ENCODE measurements around the gene ABLIM2.

- TF ChIP-seq, protein P1, sequence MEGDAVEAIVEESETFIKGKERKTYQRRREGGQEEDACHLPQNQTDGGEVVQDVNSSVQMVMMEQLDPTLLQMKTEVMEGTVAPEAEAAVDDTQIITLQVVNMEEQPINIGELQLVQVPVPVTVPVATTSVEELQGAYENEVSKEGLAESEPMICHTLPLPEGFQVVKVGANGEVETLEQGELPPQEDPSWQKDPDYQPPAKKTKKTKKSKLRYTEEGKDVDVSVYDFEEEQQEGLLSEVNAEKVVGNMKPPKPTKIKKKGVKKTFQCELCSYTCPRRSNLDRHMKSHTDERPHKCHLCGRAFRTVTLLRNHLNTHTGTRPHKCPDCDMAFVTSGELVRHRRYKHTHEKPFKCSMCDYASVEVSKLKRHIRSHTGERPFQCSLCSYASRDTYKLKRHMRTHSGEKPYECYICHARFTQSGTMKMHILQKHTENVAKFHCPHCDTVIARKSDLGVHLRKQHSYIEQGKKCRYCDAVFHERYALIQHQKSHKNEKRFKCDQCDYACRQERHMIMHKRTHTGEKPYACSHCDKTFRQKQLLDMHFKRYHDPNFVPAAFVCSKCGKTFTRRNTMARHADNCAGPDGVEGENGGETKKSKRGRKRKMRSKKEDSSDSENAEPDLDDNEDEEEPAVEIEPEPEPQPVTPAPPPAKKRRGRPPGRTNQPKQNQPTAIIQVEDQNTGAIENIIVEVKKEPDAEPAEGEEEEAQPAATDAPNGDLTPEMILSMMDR (IDR thresholded peaks at IDR 0.05) = no peak
- TF ChIP-seq POLR2A (IDR thresholded peaks at IDR 0.05) = no peak
These were observed 182.6 kb downstream of the ABLIM2 start for GRCh38 chr4:7976025-7976424.

All from lower leg skin (tissue), 3 donors.